Amniotic epithelial cell (primary cell): ENCODE measurements around the gene S1PR4.

Experiments
- DNase-seq: peaks from one replicate; pipeline ENCODE4 v3.0.0-alpha.2; 2010; ENCODE audit warnings: low read depth

Gene S1PR4

GRCh38 chr19:3222709-3223108 lies 44.1 kb downstream of the S1PR4 start:
- DNase-seq: no peak

- DNase-seq: no peak
These were observed 46.0 kb downstream of the S1PR4 start, which contains the start of gene CELF5 for GRCh38 chr19:3224346-3225168. Gene CELF5, plus strand, starts transcription at chr19:3224661. Its CDS starts 79 bp downstream, at chr19:3224740.

GRCh38 chr19:3225169-3225485 lies 46.6 kb downstream of the S1PR4 start:
- no peak for DNase-seq

- DNase-seq: no peak
These were observed 47.1 kb downstream of the S1PR4 start for GRCh38 chr19:3225677-3226093.

- DNase-seq: no peak
These were observed 48.6 kb downstream of the S1PR4 start for GRCh38 chr19:3227054-3227626.

GRCh38 chr19:3229346-3229743 lies 50.8 kb downstream of the S1PR4 start:
- DNase-seq: no peak
